GM06990 (cell line): Measurements from ENCODE around the gene FAAP100.

ENCODE experiments used
- DNase-seq: peaks from one replicate; pipeline ENCODE4 v3.0.0-alpha.2; 2011; ENCODE audit not compliant: insufficient read length; ENCODE audit errors: extremely low read depth
- H3K27me3 ChIP-seq: replicated peaks from 2 replicates; pipeline ENCODE4 v1.6.0; 2011; ENCODE audit warnings: low read length; ENCODE audit not compliant: control insufficient read depth, insufficient read depth
- H3K36me3 ChIP-seq: 2 replicates; pipeline ENCODE4 v1.5.1; 2011; ENCODE audit warnings: low read length; ENCODE audit not compliant: control insufficient read depth, insufficient read depth
- H3K4me3 ChIP-seq: replicated peaks from 2 replicates; pipeline ENCODE4 v1.5.1; 2011; ENCODE audit warnings: low read depth, mild to moderate bottlenecking, control low read depth, low read length
- CTCF ChIP-seq: IDR thresholded peaks from 2 replicates; pipeline ENCODE4 v1.5.1; 2011; ENCODE audit warnings: low read length, control low read depth, mild to moderate bottlenecking, inconsistent platforms; ENCODE audit not compliant: insufficient read depth, poor library complexity, severe bottlenecking

The FAAP100 gene

GRCh38 chr17:81492706-81493105, 59.4 kb downstream of the FAAP100 start:
- Histone ChIP-seq H3K36me3 (no peaks in the 10 kb centered on the region), H3K4me3 (no peak overlapping the region), H3K27me3 (no peaks in the 10 kb centered on the region; the same call in 1 of the 2 replicates)
- DNase-seq, result no peak
- no peak for TF ChIP-seq CTCF

GRCh38 chr17:81492202-81492601, 60.0 kb downstream of the FAAP100 start:
- no peak for DNase-seq
- no peak for TF ChIP-seq CTCF
- H3K4me3 ChIP-seq, result no peak overlapping the region
- H3K27me3 ChIP-seq, result no peaks in the 10 kb centered on the region; the same call in 1 of the 2 replicates
- no peaks in the 10 kb centered on the region for H3K36me3 ChIP-seq

GRCh38 chr17:81491761-81492160, 60.4 kb downstream of the FAAP100 start:
- H3K36me3 ChIP-seq, result no peaks in the 10 kb centered on the region
- TF ChIP-seq CTCF, result no peak
- no peaks in the 10 kb centered on the region; the same call in 1 of the 2 replicates for H3K27me3 ChIP-seq
- no peak overlapping the region for H3K4me3 ChIP-seq
- no peak for DNase-seq

- no peak for DNase-seq
- no peak for TF ChIP-seq CTCF
- H3K4me3 ChIP-seq, result no peak overlapping the region
- no peaks in the 10 kb centered on the region for H3K36me3 ChIP-seq
- no peaks in the 10 kb centered on the region; the same call in 1 of the 2 replicates for H3K27me3 ChIP-seq
Observed at GRCh38 chr17:81491181-81491581, 61.0 kb downstream of the FAAP100 start.

DNA sequence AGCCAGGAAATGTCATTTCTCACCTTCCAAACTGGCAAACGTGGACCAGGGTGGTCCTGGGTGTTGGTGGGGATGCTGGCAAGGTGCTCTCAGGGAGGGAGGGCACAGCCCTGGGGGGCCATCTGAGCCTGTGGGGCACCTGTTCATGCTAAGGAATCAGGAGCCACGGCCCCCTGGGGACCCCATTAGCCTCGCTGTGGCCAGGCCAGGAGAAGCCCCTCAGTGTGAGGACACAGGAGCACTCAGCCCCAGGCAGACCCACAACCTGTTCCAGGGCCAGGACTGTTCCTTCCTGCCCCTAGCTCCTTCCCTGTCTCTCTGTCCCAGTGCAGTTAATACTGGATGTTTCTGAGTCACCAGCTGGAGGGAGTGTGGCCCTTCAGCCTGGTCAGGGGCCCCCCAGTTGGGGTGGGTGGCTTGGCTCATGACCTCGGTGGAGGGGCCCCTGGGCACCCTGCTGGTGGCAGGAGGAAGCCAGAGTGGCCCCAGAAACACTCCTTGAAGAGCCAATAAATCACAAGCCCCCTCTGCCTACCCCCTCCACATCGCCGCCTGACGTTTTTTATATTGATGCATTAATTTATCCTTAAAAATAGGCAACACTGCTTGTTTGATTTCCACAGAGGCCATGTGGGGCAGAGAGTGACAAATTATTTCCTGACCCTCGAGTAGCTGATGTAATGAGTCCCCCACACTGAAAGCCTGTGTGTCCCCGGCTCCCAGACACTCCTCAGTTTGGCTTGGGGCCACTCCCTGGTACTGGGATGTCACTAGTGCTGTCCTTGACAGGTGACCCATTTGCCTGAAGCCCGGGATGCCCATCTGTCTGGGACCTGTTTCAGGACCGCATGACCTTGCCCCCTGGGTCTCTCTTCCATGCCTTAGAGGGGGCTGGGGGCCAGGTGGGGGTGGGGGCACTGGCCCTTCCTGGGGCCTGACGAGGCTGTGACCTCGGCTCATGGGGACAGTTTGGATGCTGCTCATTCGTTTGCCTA, 61.9 kb downstream of the FAAP100 start:
- TF ChIP-seq CTCF, result no peak
- no peak for DNase-seq
- no peaks in the 10 kb centered on the region; the same call in 1 of the 2 replicates for H3K27me3 ChIP-seq
- H3K36me3 ChIP-seq, result no peaks in the 10 kb centered on the region
- no peak overlapping the region for H3K4me3 ChIP-seq
